Measurements from ENCODE around the gene CASP10. TPM values are rescaled to one million over a fixed set of nuclear protein-coding genes. Genes with fewer than 3 reads are reported as not detected.

The CASP10 gene
- total and polyA plus RNA-seq, 9 of the 15 experiments (the other 6 are each of a cell fraction or from before 2014, with no cell fraction given): 7.1 to 20.4 (median 10.8) TPM

GRCh38 chr2:201182650-201183364, at the start of gene CASP10 (continued):
- TF ChIP-seq POLR2AphosphoS2 (IDR thresholded peaks at IDR 0.05; ENCODE audit: low read length) (no peak), TRIM28 (IDR thresholded peaks at IDR 0.05) (peak; percentile 16; the same call in 1 of the 2 replicates), ELF1 (tag; IDR thresholded peaks at IDR 0.05) (peak; percentile 56), EP400 (IDR thresholded peaks at IDR 0.05) (peak; percentile 69), E4F1 (CRISPR knock-in tag; IDR thresholded peaks at IDR 0.05; ENCODE audit: borderline replicate concordance) (no peak), SMC3 (conservative IDR thresholded peaks at IDR 0.05; ENCODE audit: insufficient read depth, low read depth, low read length) (0 out of 2 replicates have a peak, but pooled peaks have one; percentile 32), HNRNPK (IDR thresholded peaks at IDR 0.05; ENCODE audit: low read depth, low read length, poor library complexity, severe bottlenecking) (no peak), TCF7L2 (IDR thresholded peaks at IDR 0.05; ENCODE audit: low read depth, low read length) (no peak), HOXB6 (CRISPR knock-in tag; IDR thresholded peaks at IDR 0.05; ENCODE audit: borderline replicate concordance) (no peak), PKNOX1 (IDR thresholded peaks at IDR 0.05) (peak; percentile 94), SUPT5H (IDR thresholded peaks at IDR 0.05) (peak; percentile 74), TCF3 (CRISPR knock-in tag; IDR thresholded peaks at IDR 0.05) (peak; percentile 15; the same call in 1 of the 2 replicates), DEAF1 (CRISPR knock-in tag; IDR thresholded peaks at IDR 0.05) (0 out of 2 replicates have a peak, but pooled peaks have one; percentile 25), KLF16 (IDR thresholded peaks at IDR 0.05) (0 out of 2 replicates have a peak, but pooled peaks have one; percentile 20), ZBED1 (IDR thresholded peaks at IDR 0.05) (no peak), ZNF124 (CRISPR knock-in tag; IDR thresholded peaks at IDR 0.05) (no peak), ZNF134 (CRISPR knock-in tag; conservative IDR thresholded peaks at IDR 0.05) (no peak), ZEB2 (IDR thresholded peaks at IDR 0.05) (peak; percentile 39; the same call in 1 of the 2 replicates), ADNP (tag; IDR thresholded peaks at IDR 0.05) (peak; percentile 88), JUND (IDR thresholded peaks at IDR 0.05; ENCODE audit: borderline replicate concordance, low read depth, low read length) (peak; percentile 91), JUND (tag; IDR thresholded peaks at IDR 0.05; ENCODE audit: borderline replicate concordance, low read depth, low read length) (peak; percentile 91; the same call in 2 of the 3 replicates), PYGO2 (tag; IDR thresholded peaks at IDR 0.05) (peak; percentile 19; the same call in 1 of the 2 replicates), TBP (optimal IDR thresholded peaks at IDR 0.05; ENCODE audit: low read depth, low read length) (peak; percentile 95), CBX2 (IDR thresholded peaks at IDR 0.05; ENCODE audit: insufficient read depth, low read length, poor library complexity, severe bottlenecking) (no peak), CHD4 (IDR thresholded peaks at IDR 0.05; ENCODE audit: insufficient read depth, insufficient replicate concordance, low read depth, low read length, poor library complexity, severe bottlenecking) (no peak)

All from K562 (cell line).